CD4-positive, CD25-positive, alpha-beta regulatory T cell (primary cell): Measurements from ENCODE around the gene PPP6R1. TPM values are rescaled to one million over a fixed set of nuclear protein-coding genes. Genes with fewer than 3 reads are reported as not detected.

Experiments used
- ATAC-seq, 2 donors: fragments of 150-1000 bp; cut with Tn5 transposase; one replicate each; pipeline ENCODE4 v1.10.0; 2021; ENCODE audit warnings: low read depth in 2 of 2, moderate number of reproducible peaks in 2 of 2, moderate library complexity in 1 of 2
- DNase-seq, 3 donors: peaks; one replicate each; pipeline versions ENCODE4 v3.0.0 to v3.0.0-alpha.2; 2012 to 2022; ENCODE audit warnings: mixed read lengths in 1 of 3
- H3K27ac ChIP-seq: one replicate; pipeline ENCODE4 v1.7.0; 2013; ENCODE audit warnings: mild to moderate bottlenecking, low read length; ENCODE audit not compliant: insufficient read depth, poor library complexity, severe bottlenecking
- H3K27me3 ChIP-seq: one replicate; pipeline ENCODE4 v1.7.0; 2013; ENCODE audit warnings: low read length; ENCODE audit not compliant: control insufficient read depth, insufficient read depth
- H3K36me3 ChIP-seq: one replicate; pipeline ENCODE4 v1.7.0; 2013; ENCODE audit warnings: mild to moderate bottlenecking, low read length, moderate library complexity; ENCODE audit not compliant: control insufficient read depth, insufficient read depth
- H3K4me1 ChIP-seq: 2 replicates; pipeline ENCODE4 v1.7.0; 2013; ENCODE audit warnings: mild to moderate bottlenecking, low read length; ENCODE audit not compliant: insufficient read depth, control insufficient read depth, poor library complexity, severe bottlenecking
- H3K4me3 ChIP-seq: one replicate; pipeline ENCODE4 v1.7.0; 2013; ENCODE audit warnings: low read depth, mild to moderate bottlenecking, low read length, moderate library complexity
- H3K9me3 ChIP-seq, 2 experiments: 1 replicate in 1 of 2; 2 replicates in 1 of 2; pipeline ENCODE4 v1.7.0; 2013; ENCODE audit warnings: low read length in 2 of 2, mild to moderate bottlenecking in 1 of 2, moderate library complexity in 1 of 2; ENCODE audit not compliant: control insufficient read depth in 2 of 2
- H3K27ac Mint-ChIP-seq, 3 donors: one replicate each; pipeline ENCODE4 v1.8.0; 2020 to 2022; ENCODE audit warnings: mild to moderate bottlenecking in 3 of 3, mixed read lengths in 3 of 3, moderate library complexity in 2 of 3
- H3K27me3 Mint-ChIP-seq: one replicate; pipeline ENCODE4 v1.8.0; 2022; ENCODE audit warnings: mild to moderate bottlenecking, mixed read lengths
- H3K36me3 Mint-ChIP-seq: one replicate; pipeline ENCODE4 v1.8.0; 2020; ENCODE audit warnings: mixed read lengths
- H3K4me1 Mint-ChIP-seq, 4 donors: one replicate each; pipeline ENCODE4 v1.8.0; 2020 to 2022; ENCODE audit warnings: mixed read lengths in 4 of 4, mild to moderate bottlenecking in 1 of 4
- H3K4me3 Mint-ChIP-seq, 4 donors: one replicate each; pipeline ENCODE4 v1.8.0; 2020 to 2022; ENCODE audit warnings: mild to moderate bottlenecking in 4 of 4, mixed read lengths in 4 of 4, moderate library complexity in 3 of 4
- H3K9me3 Mint-ChIP-seq, 7 donors: one replicate each; pipeline ENCODE4 v1.8.0; 2020 to 2022; ENCODE audit warnings: mixed read lengths in 7 of 7, mild to moderate bottlenecking in 3 of 7, moderate library complexity in 2 of 7
- polyA plus RNA-seq, 4 donors: library from polyadenylated mRNA; unstranded; fragments of 300-500 nt; fragmentation: Illumina TruSeq; gene quantifications; one replicate each; pipeline ENCODE4 v1.2.3, GENCODE V29; 2021
- total RNA-seq: library from RNA; stranded (reverse); gene quantifications from one replicate; pipeline ENCODE4 v1.2.3, GENCODE V29; 2022

The PPP6R1 gene
- total and polyA plus RNA-seq, 5 donors from 2014 or later, result 38.9 to 168 (median 46.6) TPM

GRCh38 chr19:55242517-55242916 is 16.3 kb downstream of the PPP6R1 start:
- no peaks in the 10 kb centered on the region for H3K27me3 ChIP-seq
- H3K9me3 ChIP-seq, result no peaks in the 10 kb centered on the region
- no peak overlapping the region for H3K4me3 ChIP-seq
- H3K9me3 Mint-ChIP-seq, result no peaks in the 10 kb centered on the region
- H3K4me1 ChIP-seq, result peaks cover under 1% of the 10 kb centered on the region
- H3K27me3 Mint-ChIP-seq, result no peaks in the 10 kb centered on the region
- H3K36me3 ChIP-seq, result peaks cover 94% of the 10 kb centered on the region
- no peak overlapping the region for H3K27ac ChIP-seq
- H3K4me1 Mint-ChIP-seq, result peaks cover 0 to 7% (median 1%) of the 10 kb centered on the region in 4 donors
- peaks cover 18% of the 10 kb centered on the region for H3K36me3 Mint-ChIP-seq
- H3K4me3 Mint-ChIP-seq, result no peak overlapping the region
- DNase-seq, result no peak
- no peak overlapping the region for H3K27ac Mint-ChIP-seq
- ATAC-seq, result no peak

GRCh38 chr19:55241935-55242464 is 16.8 kb downstream of the PPP6R1 start:
- DNase-seq (no peak), ATAC-seq (no peak)
- Mint-ChIP-seq H3K27me3 (no peaks in the 10 kb centered on the region), H3K4me3 (no peak overlapping the region), H3K36me3 (peaks cover 23% of the 10 kb centered on the region), H3K4me1 (peaks cover 0 to 5% (median 2%) of the 10 kb centered on the region in 4 donors), H3K9me3 (no peaks in the 10 kb centered on the region), H3K27ac (no peak overlapping the region)
- H3K36me3 ChIP-seq, result peaks cover 95% of the 10 kb centered on the region
- no peak overlapping the region for H3K4me3 ChIP-seq
- no peaks in the 10 kb centered on the region for H3K27me3 ChIP-seq
- H3K4me1 ChIP-seq, result no peaks in the 10 kb centered on the region
- H3K9me3 ChIP-seq, result no peaks in the 10 kb centered on the region
- H3K27ac ChIP-seq, result no peak overlapping the region

DNA sequence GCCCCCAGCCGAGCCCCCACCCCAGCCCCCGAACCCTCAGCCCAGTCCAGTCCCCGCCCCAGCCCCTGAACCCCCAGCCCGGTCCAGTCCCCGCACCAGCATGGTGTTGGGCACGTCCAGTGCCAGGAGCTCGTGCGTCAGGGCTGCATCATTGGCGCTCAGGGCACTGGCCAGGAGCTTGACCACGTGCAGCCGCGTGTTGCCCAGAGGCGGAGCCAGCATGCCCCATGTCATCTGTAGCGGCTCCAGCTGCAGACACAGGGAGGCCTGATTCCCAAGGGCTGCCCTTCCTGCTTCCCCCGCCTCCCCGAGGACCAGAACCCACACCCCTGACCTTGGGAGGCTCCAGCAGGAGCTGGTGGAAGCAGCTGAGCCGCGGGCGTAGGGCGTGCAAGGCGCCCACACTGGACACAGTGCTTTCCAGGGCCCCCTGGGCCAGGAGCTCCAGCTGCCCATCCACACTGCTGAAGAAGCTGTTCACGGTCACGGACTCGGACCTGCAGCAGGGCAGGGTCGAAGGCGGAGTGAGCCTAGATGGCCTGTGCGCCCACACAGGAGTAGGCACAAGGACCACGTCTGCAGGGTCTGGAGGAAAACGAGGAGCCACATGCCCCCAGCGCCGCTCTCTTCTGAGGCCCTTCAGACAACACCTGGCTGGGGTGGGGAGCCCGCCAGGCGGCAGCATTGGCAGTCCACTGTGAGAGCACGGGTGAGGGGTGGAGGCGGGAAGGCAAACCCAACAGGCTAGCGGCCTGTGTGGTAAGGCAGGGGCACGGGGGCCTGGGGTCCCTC is 17.5 kb downstream of the PPP6R1 start:
- H3K9me3 Mint-ChIP-seq, result no peaks in the 10 kb centered on the region
- Histone ChIP-seq H3K27ac (no peak overlapping the region), H3K4me1 (no peaks in the 10 kb centered on the region), H3K36me3 (peaks cover 96% of the 10 kb centered on the region), H3K9me3 (no peaks in the 10 kb centered on the region), H3K4me3 (no peak overlapping the region), H3K27me3 (no peaks in the 10 kb centered on the region)
- DNase-seq, result no peak
- no peak overlapping the region for H3K27ac Mint-ChIP-seq
- H3K27me3 Mint-ChIP-seq, result no peaks in the 10 kb centered on the region
- H3K4me1 Mint-ChIP-seq, result peaks cover 0 to 5% (median 2%) of the 10 kb centered on the region in 4 donors
- H3K36me3 Mint-ChIP-seq, result peaks cover 27% of the 10 kb centered on the region
- H3K4me3 Mint-ChIP-seq, result no peak overlapping the region
- ATAC-seq, result no peak

- DNase-seq, result no peak
- no peak overlapping the region for H3K27ac Mint-ChIP-seq
- H3K9me3 ChIP-seq, result no peaks in the 10 kb centered on the region
- H3K4me1 Mint-ChIP-seq, result peaks cover 0 to 5% (median 2%) of the 10 kb centered on the region in 4 donors
- peaks cover 96% of the 10 kb centered on the region for H3K36me3 ChIP-seq
- H3K9me3 Mint-ChIP-seq, result no peaks in the 10 kb centered on the region
- H3K27me3 ChIP-seq, result no peaks in the 10 kb centered on the region
- H3K36me3 Mint-ChIP-seq, result peaks cover 27% of the 10 kb centered on the region
- peak overlapping the region in 1 of 4 donors; percentile 47 for H3K4me3 Mint-ChIP-seq
- no peak overlapping the region for H3K27ac ChIP-seq
- ATAC-seq, result no peak
- no peaks in the 10 kb centered on the region for H3K27me3 Mint-ChIP-seq
- no peak overlapping the region for H3K4me3 ChIP-seq
- H3K4me1 ChIP-seq, result no peaks in the 10 kb centered on the region
Measured at GRCh38 chr19:55240713-55241020, 18.1 kb downstream of the PPP6R1 start.

DNA sequence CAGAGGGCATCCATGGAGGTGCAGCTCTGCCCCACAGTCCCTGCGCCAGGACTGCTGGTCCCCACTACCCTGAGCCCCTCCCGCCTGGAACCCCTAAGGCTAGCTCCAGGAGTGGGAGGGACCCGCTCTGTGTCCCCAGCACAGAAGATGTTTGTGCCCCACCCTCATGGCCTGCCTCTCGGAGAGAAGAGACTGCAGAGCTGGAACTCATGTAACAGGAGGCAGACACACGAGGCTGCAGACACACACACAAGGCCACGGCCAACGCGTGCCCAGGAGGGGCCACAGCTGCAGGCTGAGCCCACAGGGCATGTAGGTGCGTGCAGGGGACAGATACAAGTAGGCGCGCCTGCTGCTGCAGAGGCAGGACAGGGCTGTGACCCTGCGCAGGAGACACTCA is 19.8 kb downstream of the PPP6R1 start:
- Mint-ChIP-seq H3K36me3 (peaks cover 37% of the 10 kb centered on the region), H3K4me3 (no peak overlapping the region), H3K4me1 (peaks cover 0 to 13% (median 7%) of the 10 kb centered on the region in 4 donors), H3K27ac (no peak overlapping the region), H3K27me3 (no peaks in the 10 kb centered on the region), H3K9me3 (no peaks in the 10 kb centered on the region)
- Histone ChIP-seq H3K36me3 (peaks cover 92% of the 10 kb centered on the region), H3K4me3 (no peak overlapping the region), H3K4me1 (no peaks in the 10 kb centered on the region), H3K27me3 (no peaks in the 10 kb centered on the region), H3K9me3 (no peaks in the 10 kb centered on the region), H3K27ac (no peak overlapping the region)
- ATAC-seq, result no peak
- no peak for DNase-seq

DNA sequence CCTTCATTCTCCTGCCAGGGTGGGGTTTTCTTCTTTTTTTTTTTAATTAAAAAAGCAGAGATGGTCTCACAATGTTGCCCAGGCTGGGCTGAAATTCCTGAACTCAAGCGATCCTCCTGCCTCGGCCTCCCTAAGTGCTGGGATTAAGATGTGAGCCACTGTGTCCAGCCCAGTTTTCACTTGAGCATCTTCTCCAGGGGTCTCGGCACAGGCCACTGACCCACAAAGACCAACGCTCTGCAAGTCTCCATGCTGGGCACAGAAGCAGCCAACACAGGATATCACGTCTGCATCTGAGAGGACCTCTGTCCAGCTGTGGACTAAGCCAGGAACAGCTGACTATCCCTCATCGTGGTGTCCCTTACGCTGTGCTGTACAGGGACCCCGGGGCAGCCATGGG is 20.8 kb downstream of the PPP6R1 start:
- no peaks in the 10 kb centered on the region for H3K4me1 ChIP-seq
- H3K36me3 ChIP-seq, result peaks cover 92% of the 10 kb centered on the region
- Mint-ChIP-seq H3K27me3 (no peaks in the 10 kb centered on the region), H3K4me1 (peaks cover 0 to 13% (median 7%) of the 10 kb centered on the region in 4 donors), H3K4me3 (no peak overlapping the region), H3K36me3 (peaks cover 43% of the 10 kb centered on the region), H3K9me3 (no peaks in the 10 kb centered on the region), H3K27ac (no peak overlapping the region)
- no peak overlapping the region for H3K27ac ChIP-seq
- DNase-seq, result no peak
- no peak for ATAC-seq
- H3K4me3 ChIP-seq, result no peak overlapping the region
- H3K27me3 ChIP-seq, result no peaks in the 10 kb centered on the region
- no peaks in the 10 kb centered on the region for H3K9me3 ChIP-seq

- H3K36me3 ChIP-seq, result peaks cover 84% of the 10 kb centered on the region
- Mint-ChIP-seq H3K9me3 (no peaks in the 10 kb centered on the region), H3K4me3 (no peak overlapping the region), H3K27me3 (no peaks in the 10 kb centered on the region), H3K36me3 (peaks cover 44% of the 10 kb centered on the region), H3K4me1 (peaks cover 0 to 7% (median 6%) of the 10 kb centered on the region in 4 donors), H3K27ac (no peak overlapping the region)
- H3K4me1 ChIP-seq, result no peaks in the 10 kb centered on the region
- H3K27ac ChIP-seq, result no peak overlapping the region
- ATAC-seq, result no peak
- H3K4me3 ChIP-seq, result no peak overlapping the region
- DNase-seq, result no peak
- no peaks in the 10 kb centered on the region for H3K27me3 ChIP-seq
- H3K9me3 ChIP-seq, result no peaks in the 10 kb centered on the region
Measured at GRCh38 chr19:55232986-55233385, 25.8 kb downstream of the PPP6R1 start.

DNA sequence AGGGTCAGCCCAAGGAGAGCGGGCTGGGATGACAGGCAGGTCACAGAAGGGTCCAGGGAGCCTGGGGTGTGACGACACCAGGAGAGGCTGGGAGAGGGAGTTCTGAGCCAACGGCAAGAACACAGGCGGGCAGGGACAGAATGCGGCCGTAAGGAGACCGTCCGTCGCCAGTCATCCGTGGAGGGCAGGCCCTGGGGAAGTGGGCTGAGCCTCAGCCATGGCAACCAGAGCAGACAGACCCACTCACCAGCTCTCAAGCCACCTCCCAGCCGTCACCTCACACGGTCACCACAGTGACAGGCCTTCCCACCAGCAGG is 26.6 kb downstream of the PPP6R1 start:
- Mint-ChIP-seq H3K9me3 (no peaks in the 10 kb centered on the region), H3K27me3 (no peaks in the 10 kb centered on the region), H3K36me3 (peaks cover 41% of the 10 kb centered on the region), H3K4me3 (peak overlapping the region in 1 of 4 donors; percentile 38), H3K27ac (no peak overlapping the region), H3K4me1 (peaks cover 0 to 9% (median 5%) of the 10 kb centered on the region in 4 donors)
- ATAC-seq (no peak), DNase-seq (no peak)
- no peaks in the 10 kb centered on the region for H3K27me3 ChIP-seq
- no peak overlapping the region for H3K27ac ChIP-seq
- no peaks in the 10 kb centered on the region for H3K4me1 ChIP-seq
- no peak overlapping the region for H3K4me3 ChIP-seq
- H3K36me3 ChIP-seq, result peaks cover 78% of the 10 kb centered on the region
- no peaks in the 10 kb centered on the region for H3K9me3 ChIP-seq
